Keratinocyte (primary cell): ENCODE results near the gene GIT1. TPM values are rescaled to one million over a fixed set of nuclear protein-coding genes. Genes with fewer than 3 reads are reported as not detected.

Experiments
- DNase-seq: peaks from one replicate; pipeline ENCODE4 v3.0.0-alpha.2; 2011; ENCODE audit warnings: low read depth, missing footprints, low spot score
- FAIRE-seq: peaks from 2 replicates; lab custom pipeline; 2011; peaks lifted over from hg19 to GRCh38; lab: Jason Lieb, UNC
- H2AFZ ChIP-seq: 2 replicates; pipeline ENCODE4 v1.6.0; 2012; ENCODE audit warnings: low read length, control low read depth, inconsistent platforms; ENCODE audit not compliant: control insufficient read depth
- H3K27ac ChIP-seq: 2 replicates; pipeline ENCODE4 v1.5.1; 2011; ENCODE audit warnings: low read length; ENCODE audit not compliant: control insufficient read depth, insufficient read depth
- H3K27me3 ChIP-seq: 3 replicates; pipeline ENCODE4 v1.6.0; 2011; ENCODE audit warnings: low read length; ENCODE audit not compliant: control insufficient read depth, insufficient read depth; ENCODE audit errors: extremely low read depth
- H3K36me3 ChIP-seq, 2 experiments: 2 replicates in 1 of 2; 3 replicates in 1 of 2; pipeline ENCODE4 v1.5.1; 2011; ENCODE audit warnings: low read length in 2 of 2, mild to moderate bottlenecking in 1 of 2; ENCODE audit not compliant: control insufficient read depth in 2 of 2, insufficient read depth in 2 of 2; ENCODE audit errors: extremely low read depth in 1 of 2
- H3K4me1 ChIP-seq: 3 replicates; pipeline ENCODE4 v1.5.1; 2011; ENCODE audit warnings: low read length; ENCODE audit not compliant: control insufficient read depth, insufficient read depth; ENCODE audit errors: extremely low read depth
- H3K4me2 ChIP-seq: 3 replicates; pipeline ENCODE4 v1.6.0; 2011; ENCODE audit warnings: low read depth, low read length; ENCODE audit not compliant: control insufficient read depth, insufficient read depth; ENCODE audit errors: extremely low read depth
- H3K4me3 ChIP-seq, 3 experiments: fragments of 200-600 bp in 1 of 3; sonication (generic) in 1 of 3; 2 replicates in 2 of 3; 3 replicates in 1 of 3; pipeline ENCODE4 v1.5.1; 2011 to 2016; ENCODE audit warnings: low read length in 3 of 3, mild to moderate bottlenecking in 3 of 3, control low read depth in 2 of 3, inconsistent platforms in 1 of 3, low read depth in 1 of 3, mixed read lengths in 1 of 3, mixed run types in 1 of 3, moderate library complexity in 1 of 3; ENCODE audit not compliant: control insufficient read depth in 2 of 3, insufficient read depth in 2 of 3; ENCODE audit errors: extremely low read depth in 1 of 3
- H3K79me2 ChIP-seq: 2 replicates; pipeline ENCODE4 v1.6.0; 2012; ENCODE audit warnings: low read length; ENCODE audit not compliant: control insufficient read depth, insufficient read depth
- H3K9ac ChIP-seq: 3 replicates; pipeline ENCODE4 v1.6.0; 2011; ENCODE audit warnings: low read length; ENCODE audit not compliant: control insufficient read depth, insufficient read depth; ENCODE audit errors: extremely low read depth
- H3K9me1 ChIP-seq: 3 replicates; pipeline ENCODE4 v1.6.0; 2011; ENCODE audit warnings: low read length; ENCODE audit not compliant: control insufficient read depth, insufficient read depth; ENCODE audit errors: extremely low read depth
- H3K9me3 ChIP-seq: 2 replicates; pipeline ENCODE4 v1.5.1; 2012; ENCODE audit warnings: low read depth, low read length; ENCODE audit not compliant: control insufficient read depth
- H4K20me1 ChIP-seq: 3 replicates; pipeline ENCODE4 v1.6.0; 2011; ENCODE audit warnings: low read length; ENCODE audit not compliant: control insufficient read depth, insufficient read depth; ENCODE audit errors: extremely low read depth
- EZH2 ChIP-seq: IDR thresholded peaks from one replicate; pipeline ENCODE4 v1.6.1; 2012; ENCODE audit warnings: inconsistent platforms, mild to moderate bottlenecking, low read length, moderate library complexity
- dilution Hi-C: fragments of 300-500 bp; cut with MboI; formaldehyde crosslinking; loops from one replicate; pipeline ENCODE4 v1.7.0; 2020; ENCODE audit warnings: low sequenced_read_pairs; ENCODE audit not compliant: extremely low pct_ligation_motif_present
- polyA plus RNA-seq, 5 experiments: library from polyadenylated mRNA; depleted of rRNA in 3 of 5; stranded (reverse) in 3 of 5; stranded (forward) in 1 of 5; unstranded in 1 of 5; fragments of >200 nt; gene quantifications; 1 replicate in 1 of 5; 2 replicates in 3 of 5; 3 replicates in 1 of 5; pipeline versions ENCODE4 v1.2.1 to v1.2.3, GENCODE V29; 2011 to 2012; ENCODE audit warnings: missing spikeins in 2 of 5, low read depth in 1 of 5, low replicate concordance in 1 of 5
- TF ChIP-seq, protein P1 (sequence below), 3 experiments: IDR thresholded peaks in 1 of 3; conservative IDR thresholded peaks in 1 of 3; optimal IDR thresholded peaks in 1 of 3; 2 replicates in 2 of 3; 3 replicates in 1 of 3; pipeline versions ENCODE3 to v1.5.1; 2011; ENCODE audit warnings: low read length in 3 of 3, mild to moderate bottlenecking in 3 of 3, moderate library complexity in 2 of 3, control low read depth in 1 of 3, inconsistent platforms in 1 of 3; ENCODE audit not compliant: insufficient read depth in 2 of 3; ENCODE audit errors: extremely low read depth in 1 of 3

Gene GIT1
- polyA plus RNA-seq, 1 donor (not counting 4 experiments of a cell fraction or from before 2014, with no cell fraction given) = 42.7 TPM

- no peak for FAIRE-seq
- H3K79me2 ChIP-seq = no peaks in the 10 kb centered on the region
- DNase-seq = no peak
- H3K27ac ChIP-seq = no peak overlapping the region
- no peaks in the 10 kb centered on the region for H3K9me3 ChIP-seq
- H3K36me3 ChIP-seq = peaks cover 13 to 37% of the 10 kb centered on the region in 2 experiments
- H3K4me2 ChIP-seq = no peak overlapping the region
- H3K4me3 ChIP-seq = no peak overlapping the region
- peaks cover 5% of the 10 kb centered on the region for H4K20me1 ChIP-seq
- no peak overlapping the region for H3K9ac ChIP-seq
- no peak overlapping the region for H2AFZ ChIP-seq
- no peaks in the 10 kb centered on the region for H3K9me1 ChIP-seq
- TF ChIP-seq, protein P1, sequence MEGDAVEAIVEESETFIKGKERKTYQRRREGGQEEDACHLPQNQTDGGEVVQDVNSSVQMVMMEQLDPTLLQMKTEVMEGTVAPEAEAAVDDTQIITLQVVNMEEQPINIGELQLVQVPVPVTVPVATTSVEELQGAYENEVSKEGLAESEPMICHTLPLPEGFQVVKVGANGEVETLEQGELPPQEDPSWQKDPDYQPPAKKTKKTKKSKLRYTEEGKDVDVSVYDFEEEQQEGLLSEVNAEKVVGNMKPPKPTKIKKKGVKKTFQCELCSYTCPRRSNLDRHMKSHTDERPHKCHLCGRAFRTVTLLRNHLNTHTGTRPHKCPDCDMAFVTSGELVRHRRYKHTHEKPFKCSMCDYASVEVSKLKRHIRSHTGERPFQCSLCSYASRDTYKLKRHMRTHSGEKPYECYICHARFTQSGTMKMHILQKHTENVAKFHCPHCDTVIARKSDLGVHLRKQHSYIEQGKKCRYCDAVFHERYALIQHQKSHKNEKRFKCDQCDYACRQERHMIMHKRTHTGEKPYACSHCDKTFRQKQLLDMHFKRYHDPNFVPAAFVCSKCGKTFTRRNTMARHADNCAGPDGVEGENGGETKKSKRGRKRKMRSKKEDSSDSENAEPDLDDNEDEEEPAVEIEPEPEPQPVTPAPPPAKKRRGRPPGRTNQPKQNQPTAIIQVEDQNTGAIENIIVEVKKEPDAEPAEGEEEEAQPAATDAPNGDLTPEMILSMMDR (optimal IDR thresholded peaks at IDR 0.05 in 1 of 3, IDR thresholded peaks at IDR 0.05 in 1 of 3, conservative IDR thresholded peaks at IDR 0.05 in 1 of 3; ENCODE audit: extremely low read depth in 1 of 3, insufficient read depth in 2 of 3, low read length in 3 of 3) = peak in 1 of 3 experiments; percentile 47
- no peak for TF ChIP-seq EZH2
- dilution Hi-C loops = no loop called here
- no peaks in the 10 kb centered on the region for H3K27me3 ChIP-seq
- peaks cover 10% of the 10 kb centered on the region for H3K4me1 ChIP-seq
Measured at GRCh38 chr17:29572691-29573557, 16.5 kb downstream of the GIT1 start.

- dilution Hi-C loops = no loop called here
- H4K20me1 ChIP-seq = peaks cover 5% of the 10 kb centered on the region
- H2AFZ ChIP-seq = no peak overlapping the region
- no peaks in the 10 kb centered on the region for H3K27me3 ChIP-seq
- H3K27ac ChIP-seq = no peak overlapping the region
- no peak for FAIRE-seq
- DNase-seq = no peak
- no peaks in the 10 kb centered on the region for H3K79me2 ChIP-seq
- no peak overlapping the region for H3K9ac ChIP-seq
- no peaks in the 10 kb centered on the region for H3K9me1 ChIP-seq
- H3K36me3 ChIP-seq = peaks cover 8 to 29% of the 10 kb centered on the region in 2 experiments
- no peak overlapping the region for H3K4me2 ChIP-seq
- H3K4me1 ChIP-seq = peaks cover 10% of the 10 kb centered on the region
- no peaks in the 10 kb centered on the region for H3K9me3 ChIP-seq
- TF ChIP-seq, protein P1 (optimal IDR thresholded peaks at IDR 0.05 in 1 of 3, IDR thresholded peaks at IDR 0.05 in 1 of 3, conservative IDR thresholded peaks at IDR 0.05 in 1 of 3; ENCODE audit: extremely low read depth in 1 of 3, insufficient read depth in 2 of 3, low read length in 3 of 3) = no peak
- no peak for TF ChIP-seq EZH2
- H3K4me3 ChIP-seq = no peak overlapping the region
Measured at GRCh38 chr17:29571883-29572681, 17.4 kb downstream of the GIT1 start.
